Measurements from ENCODE around the gene ESR2. TPM values are rescaled to one million over a fixed set of nuclear protein-coding genes. Genes with fewer than 3 reads are reported as not detected.

Gene ESR2
- total RNA-seq, 4 donors from 2014 or later = 0.51 TPM; not detected in 3

DNA sequence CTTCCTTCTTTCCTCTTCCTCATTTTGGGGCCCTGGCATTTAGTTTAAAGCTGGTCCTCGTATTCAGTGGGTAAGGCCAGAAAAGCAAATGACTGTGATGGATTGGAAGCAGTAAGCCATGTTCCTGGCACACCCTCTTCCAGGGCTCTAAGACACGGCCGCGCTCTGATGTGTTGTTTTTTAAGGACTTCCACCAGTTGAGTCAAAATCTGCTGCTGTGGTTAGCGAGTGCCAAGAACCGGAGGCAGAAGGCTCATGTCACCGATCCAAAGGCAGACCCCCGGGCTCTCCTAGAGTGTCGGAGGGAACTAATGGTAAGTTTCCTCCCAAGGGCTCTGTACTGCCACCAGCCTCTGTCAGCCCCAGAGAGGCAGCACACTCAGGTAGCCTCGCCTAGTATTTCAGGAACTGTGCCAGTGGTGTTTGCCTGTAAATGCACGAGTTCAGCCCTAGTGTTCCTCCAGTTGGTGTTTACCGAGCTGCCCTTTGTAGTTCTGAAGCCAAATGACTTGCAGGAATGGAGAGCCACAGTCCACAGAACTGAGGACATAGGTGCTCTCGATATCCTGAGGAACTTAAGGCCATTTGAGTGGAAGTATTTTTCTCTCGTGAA lies 72.7 kb downstream of the ESR2 start:
- peak overlapping the region; percentile 89 to 99 (median 96) for H3K27ac ChIP-seq
- no peaks in the 10 kb centered on the region for H3K9me3 ChIP-seq
- intact Hi-C loops (cut with DNase I; ENCODE audit: low total_unique reads) = loop anchor here (2.0 to 5.0 kb wide), 2 partner anchors 107 to 281 kb away; partner anchors contain the start of genes ZBTB1 and ZBTB25
- ATAC-seq (peak; percentile 42 to 46), DNase-seq (peak; percentile 80 to 85)
- H3K4me3 ChIP-seq = no peak overlapping the region
- peaks cover 0 to 74% of the 10 kb centered on the region in 2 donors for H3K36me3 ChIP-seq
- TF ChIP-seq, protein P1, sequence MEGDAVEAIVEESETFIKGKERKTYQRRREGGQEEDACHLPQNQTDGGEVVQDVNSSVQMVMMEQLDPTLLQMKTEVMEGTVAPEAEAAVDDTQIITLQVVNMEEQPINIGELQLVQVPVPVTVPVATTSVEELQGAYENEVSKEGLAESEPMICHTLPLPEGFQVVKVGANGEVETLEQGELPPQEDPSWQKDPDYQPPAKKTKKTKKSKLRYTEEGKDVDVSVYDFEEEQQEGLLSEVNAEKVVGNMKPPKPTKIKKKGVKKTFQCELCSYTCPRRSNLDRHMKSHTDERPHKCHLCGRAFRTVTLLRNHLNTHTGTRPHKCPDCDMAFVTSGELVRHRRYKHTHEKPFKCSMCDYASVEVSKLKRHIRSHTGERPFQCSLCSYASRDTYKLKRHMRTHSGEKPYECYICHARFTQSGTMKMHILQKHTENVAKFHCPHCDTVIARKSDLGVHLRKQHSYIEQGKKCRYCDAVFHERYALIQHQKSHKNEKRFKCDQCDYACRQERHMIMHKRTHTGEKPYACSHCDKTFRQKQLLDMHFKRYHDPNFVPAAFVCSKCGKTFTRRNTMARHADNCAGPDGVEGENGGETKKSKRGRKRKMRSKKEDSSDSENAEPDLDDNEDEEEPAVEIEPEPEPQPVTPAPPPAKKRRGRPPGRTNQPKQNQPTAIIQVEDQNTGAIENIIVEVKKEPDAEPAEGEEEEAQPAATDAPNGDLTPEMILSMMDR (IDR thresholded peaks at IDR 0.05 in 4 of 5, conservative IDR thresholded peaks at IDR 0.05 in 1 of 5) = no peak
- TF ChIP-seq POLR2A (IDR thresholded peaks at IDR 0.05) = peak; percentile 21 to 52
- H3K4me1 ChIP-seq = peaks cover 79 to 80% of the 10 kb centered on the region in 2 donors
- in situ Hi-C loops (cut with MboI; ENCODE audit: low sequenced_read_pairs in 4 of 4) = no loop called here
- H3K27me3 ChIP-seq = no peaks in the 10 kb centered on the region

DNA sequence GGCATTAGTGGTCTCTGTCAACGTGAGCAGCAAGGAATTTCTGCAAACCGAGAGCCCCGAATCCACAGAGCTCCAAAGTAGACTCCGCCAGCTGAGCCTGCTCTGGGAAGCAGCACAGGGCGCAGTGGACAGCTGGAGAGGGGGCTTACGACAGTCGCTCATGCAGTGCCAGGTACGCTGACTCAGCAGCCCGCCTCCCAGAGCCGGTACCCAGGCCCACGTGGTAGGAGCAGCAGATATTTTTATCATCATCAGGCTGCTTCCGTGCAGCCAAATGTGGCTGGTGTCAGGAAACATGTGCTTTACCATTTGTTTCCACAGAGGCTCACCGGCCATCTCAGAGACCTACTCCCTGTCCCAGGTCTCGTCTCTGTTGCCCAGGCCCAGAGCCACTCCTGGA lies 73.7 kb downstream of the ESR2 start:
- intact Hi-C loops (cut with DNase I; ENCODE audit: low total_unique reads) = loop anchor here (2.0 to 5.0 kb wide), 2 partner anchors 106 to 282 kb away; partner anchors contain the start of genes ZBTB1 and ZBTB25
- H3K9me3 ChIP-seq = no peaks in the 10 kb centered on the region
- peak; percentile 95 to 97 for DNase-seq
- in situ Hi-C loops (cut with MboI; ENCODE audit: low sequenced_read_pairs in 4 of 4) = no loop called here
- peak overlapping the region; percentile 89 to 99 (median 96) for H3K27ac ChIP-seq
- peak overlapping the region in 3 of 4 donors; percentile 24 to 40 (median 26) for H3K4me3 ChIP-seq
- ATAC-seq = peak; percentile 59 to 66
- peaks cover 84% of the 10 kb centered on the region in 2 donors for H3K4me1 ChIP-seq
- no peaks in the 10 kb centered on the region for H3K27me3 ChIP-seq
- TF ChIP-seq POLR2A (IDR thresholded peaks at IDR 0.05) = peak; percentile 72 to 81
- TF ChIP-seq, protein P1 (IDR thresholded peaks at IDR 0.05 in 4 of 5, conservative IDR thresholded peaks at IDR 0.05 in 1 of 5) = peak in 1 of 5 experiments; percentile 15
- peaks cover 0 to 64% of the 10 kb centered on the region in 2 donors for H3K36me3 ChIP-seq

DNA sequence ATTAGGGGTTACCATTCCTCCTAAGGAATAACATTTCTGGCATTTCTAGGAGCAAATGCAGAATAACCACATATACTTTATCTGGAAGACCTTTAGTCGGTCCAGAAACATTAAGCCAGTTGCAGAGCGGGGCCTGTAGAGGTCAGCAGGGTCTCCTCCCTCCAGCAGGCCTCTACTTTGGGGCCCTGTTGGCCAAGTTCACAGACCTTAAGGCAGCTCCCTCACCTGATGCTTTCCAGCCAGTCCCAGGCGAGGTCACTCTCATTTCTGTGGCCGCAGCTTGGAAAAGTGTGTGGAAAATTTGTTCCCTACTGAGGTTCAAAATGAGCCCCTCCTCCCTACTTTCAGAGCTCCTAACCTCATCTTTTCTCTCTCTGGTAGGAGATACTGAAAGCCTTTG lies 74.1 kb downstream of the ESR2 start:
- ATAC-seq (peak in 1 of 2 donors; percentile 18), DNase-seq (peak in 1 of 2 donors; percentile 67)
- in situ Hi-C loops (cut with MboI; ENCODE audit: low sequenced_read_pairs in 4 of 4) (no loop called here), intact Hi-C loops (cut with DNase I; ENCODE audit: low total_unique reads) (loop anchor here (2.0 to 5.0 kb wide), 2 partner anchors 105 to 282 kb away; partner anchors contain the start of genes ZBTB1 and ZBTB25)
- Histone ChIP-seq H3K27me3 (no peaks in the 10 kb centered on the region), H3K9me3 (no peaks in the 10 kb centered on the region), H3K27ac (peak overlapping the region; percentile 89 to 99 (median 96)), H3K4me3 (peak overlapping the region in 3 of 4 donors; percentile 24 to 40 (median 26)), H3K4me1 (peaks cover 84 to 85% of the 10 kb centered on the region in 2 donors), H3K36me3 (peaks cover 0 to 60% of the 10 kb centered on the region in 2 donors)
- TF ChIP-seq, protein P1 (IDR thresholded peaks at IDR 0.05 in 4 of 5, conservative IDR thresholded peaks at IDR 0.05 in 1 of 5) = no peak
- no peak for TF ChIP-seq POLR2A (IDR thresholded peaks at IDR 0.05)

DNA sequence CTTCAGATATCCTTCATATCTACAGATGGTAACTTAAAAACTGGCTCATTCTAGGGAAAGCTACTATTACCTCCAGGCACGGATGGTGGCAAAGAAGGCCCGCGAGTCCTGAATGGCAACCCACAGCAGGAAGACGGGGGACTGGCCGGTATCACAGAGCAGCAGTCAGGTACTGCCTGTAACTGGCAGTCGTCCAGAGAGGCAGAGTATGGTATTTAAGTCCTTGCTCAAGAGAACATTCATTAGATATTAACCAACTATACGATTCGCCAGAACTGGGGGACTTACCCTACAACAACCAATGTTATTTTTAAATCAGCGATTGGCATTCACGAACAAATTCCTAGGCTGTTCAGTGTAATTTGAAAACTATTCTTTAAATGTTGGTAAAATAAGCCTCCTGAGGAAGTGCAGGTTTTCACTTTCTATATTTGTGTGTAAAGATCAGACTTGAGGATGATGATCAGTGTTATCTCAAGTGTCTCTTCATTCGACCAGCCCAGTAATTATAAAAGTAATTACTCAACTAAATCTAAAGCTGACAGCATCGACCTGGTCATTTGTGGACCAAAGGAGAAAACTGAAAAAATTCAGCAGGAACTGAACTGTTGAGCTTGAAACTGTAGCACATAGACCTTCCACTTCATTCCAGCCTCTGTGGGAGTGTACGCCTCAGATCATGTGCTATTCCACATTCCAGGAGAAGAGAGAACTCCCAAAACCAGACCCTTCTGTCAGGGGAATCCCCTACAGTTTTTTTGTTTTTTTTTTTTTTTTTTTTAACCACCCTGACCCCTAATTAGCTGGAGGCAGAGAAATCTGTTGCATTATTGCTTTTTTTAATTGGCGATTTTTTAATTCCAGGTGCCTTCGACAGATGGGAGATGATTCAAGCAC lies 75.6 kb downstream of the ESR2 start:
- H3K4me1 ChIP-seq = peaks cover 75 to 85% of the 10 kb centered on the region in 2 donors
- H3K27me3 ChIP-seq = no peaks in the 10 kb centered on the region
- no peak for ATAC-seq
- peak in 1 of 2 donors; percentile 27 for TF ChIP-seq POLR2A (IDR thresholded peaks at IDR 0.05)
- TF ChIP-seq, protein P1 (IDR thresholded peaks at IDR 0.05 in 4 of 5, conservative IDR thresholded peaks at IDR 0.05 in 1 of 5) = no peak
- peak; percentile 65 to 67 for DNase-seq
- peaks cover 0 to 45% of the 10 kb centered on the region in 2 donors for H3K36me3 ChIP-seq
- peak overlapping the region; percentile 89 to 99 (median 96) for H3K27ac ChIP-seq
- intact Hi-C loops (cut with DNase I; ENCODE audit: low total_unique reads) = loop anchor here (5.0 kb wide), 1 partner anchor 356 kb away; no protein-coding TSS in a partner anchor
- peak overlapping the region in 2 of 4 donors; percentile 3 to 28 for H3K4me3 ChIP-seq
- in situ Hi-C loops (cut with MboI; ENCODE audit: low sequenced_read_pairs in 4 of 4) = no loop called here
- H3K9me3 ChIP-seq = no peaks in the 10 kb centered on the region
